H1 (cell line): ENCODE data around the gene IL9R. TPM values are rescaled to one million over a fixed set of nuclear protein-coding genes. Genes with fewer than 3 reads are reported as not detected.

ENCODE experiments used
- CTCF ChIA-PET: fragments of 300-600 bp; sonication (Branson Sonifier 250); formaldehyde crosslinking; loops from one replicate; lab custom pipeline; 2021; ENCODE audit not compliant: partially characterized antibody; lab: Charles Lee
- POLR2A ChIA-PET: fragments of 300-600 bp; sonication (Branson Sonifier 250); formaldehyde crosslinking; loops from one replicate; lab custom pipeline; 2021; ENCODE audit warnings: inconsistent platforms; ENCODE audit not compliant: partially characterized antibody; lab: Charles Lee
- DNase-seq, 2 experiments: peaks; one replicate each; pipeline versions ENCODE4 v3.0.0 to v3.0.0-alpha.2; 2010 to 2022; ENCODE audit warnings: low spot score in 2 of 2, low read depth in 1 of 2, mixed read lengths in 1 of 2
- FAIRE-seq: peaks from 2 replicates; lab custom pipeline; 2011; peaks lifted over from hg19 to GRCh38; lab: Jason Lieb, UNC
- H2AFZ ChIP-seq: 2 replicates; pipeline ENCODE4 v1.8.1; 2012; ENCODE audit warnings: low read length, inconsistent platforms
- H2AK5ac ChIP-seq: 2 replicates; pipeline ENCODE4 v1.6.1; 2013; ENCODE audit warnings: low read depth, low read length
- H2BK120ac ChIP-seq: replicated peaks from 2 replicates; pipeline ENCODE3; 2013; ENCODE audit warnings: low read depth, low read length, inconsistent platforms
- H2BK12ac ChIP-seq: 2 replicates; pipeline ENCODE4 v1.6.1; 2013; ENCODE audit warnings: low read depth, low read length
- H2BK15ac ChIP-seq: 2 replicates; pipeline ENCODE4 v1.6.1; 2013; ENCODE audit warnings: low read length
- H2BK20ac ChIP-seq: 2 replicates; pipeline ENCODE4 v1.6.1; 2013; ENCODE audit warnings: low read length
- H2BK5ac ChIP-seq: 2 replicates; pipeline ENCODE4 v1.6.1; 2013; ENCODE audit warnings: low read depth, low read length
- H3K14ac ChIP-seq: 2 replicates; pipeline ENCODE4 v1.6.1; 2013; ENCODE audit warnings: inconsistent platforms; ENCODE audit not compliant: insufficient read length
- H3K18ac ChIP-seq: 2 replicates; pipeline ENCODE4 v1.6.1; 2013; ENCODE audit warnings: low read length; ENCODE audit errors: extremely low read depth
- H3K23ac ChIP-seq: 2 replicates; pipeline ENCODE4 v1.6.1; 2013; ENCODE audit warnings: inconsistent platforms; ENCODE audit not compliant: insufficient read length
- H3K23me2 ChIP-seq: 2 replicates; pipeline ENCODE4 v1.6.1; 2013; ENCODE audit warnings: low read depth, low read length
- H3K27ac ChIP-seq: 2 replicates; pipeline ENCODE4 v1.6.1; 2011; ENCODE audit warnings: low read depth, low read length, inconsistent platforms
- H3K27me3 ChIP-seq, 4 experiments: replicated peaks in 1 of 4; 1 replicate in 1 of 4; 2 replicates in 3 of 4; pipeline versions ENCODE4 v1.6.1 to v1.8.1; 2011 to 2013; ENCODE audit warnings: low read length in 3 of 4, mild to moderate bottlenecking in 3 of 4, inconsistent platforms in 2 of 4, mixed read lengths in 2 of 4, moderate library complexity in 1 of 4; ENCODE audit not compliant: control insufficient read depth in 3 of 4, insufficient read depth in 3 of 4; ENCODE audit errors: extremely low read depth in 1 of 4
- H3K36me3 ChIP-seq, 4 experiments: 2 replicates each; pipeline versions ENCODE4 v1.6.1 to v1.8.1; 2011 to 2013; ENCODE audit warnings: mild to moderate bottlenecking in 4 of 4, low read length in 3 of 4, moderate library complexity in 2 of 4, control low read depth in 1 of 4, inconsistent platforms in 1 of 4; ENCODE audit not compliant: insufficient read depth in 4 of 4, control insufficient read depth in 2 of 4
- H3K4ac ChIP-seq: replicated peaks from 2 replicates; pipeline ENCODE3; 2013; ENCODE audit warnings: low read length, low read depth, mixed read lengths, inconsistent platforms; ENCODE audit not compliant: insufficient read length
- H3K4me1 ChIP-seq, 4 experiments: replicated peaks in 1 of 4; 1 replicate in 1 of 4; 2 replicates in 3 of 4; pipeline versions ENCODE4 v1.6.1 to v1.8.1; 2011 to 2013; ENCODE audit warnings: low read length in 3 of 4, inconsistent platforms in 2 of 4, mixed read lengths in 1 of 4; ENCODE audit not compliant: insufficient read depth in 4 of 4, control insufficient read depth in 3 of 4
- H3K4me2 ChIP-seq, 2 experiments: 2 replicates each; pipeline versions ENCODE4 v1.6.1 to v1.8.1; 2011 to 2013; ENCODE audit warnings: low read depth in 2 of 2, low read length in 2 of 2, control low read depth in 1 of 2, inconsistent platforms in 1 of 2, mild to moderate bottlenecking in 1 of 2; ENCODE audit not compliant: insufficient read depth in 1 of 2
- H3K4me3 ChIP-seq, 4 experiments: fragments of 200-600, 300-600 bp in 1 of 4; sonication (generic), shearing (Covaris generic), sonication (Bioruptor Twin) in 1 of 4; 2 replicates each; pipeline versions ENCODE4 v1.5.1 to v1.8.1; 2011 to 2016; ENCODE audit warnings: low read length in 4 of 4, low read depth in 3 of 4, control low read depth in 2 of 4, inconsistent platforms in 2 of 4, mild to moderate bottlenecking in 2 of 4, mixed read lengths in 1 of 4, moderate library complexity in 1 of 4; ENCODE audit not compliant: insufficient read depth in 2 of 4; ENCODE audit errors: extremely low read depth in 1 of 4
- H3K56ac ChIP-seq: replicated peaks from 2 replicates; pipeline ENCODE3; 2013; ENCODE audit warnings: low read depth, mild to moderate bottlenecking, mixed read lengths, low read length, inconsistent platforms; ENCODE audit not compliant: insufficient read length
- H3K79me1 ChIP-seq: 2 replicates; pipeline ENCODE4 v1.6.1; 2013; ENCODE audit warnings: low read depth, low read length, control low read depth
- H3K79me2 ChIP-seq, 2 experiments: 2 replicates each; pipeline versions ENCODE4 v1.6.1 to v1.8.1; 2012 to 2013; ENCODE audit warnings: low read length in 2 of 2, mild to moderate bottlenecking in 2 of 2, inconsistent platforms in 1 of 2; ENCODE audit not compliant: insufficient read depth in 2 of 2, control insufficient read depth in 1 of 2
- H3K9ac ChIP-seq, 4 experiments: replicated peaks in 1 of 4; 1 replicate in 1 of 4; 2 replicates in 3 of 4; pipeline versions ENCODE4 v1.6.1 to v1.8.1; 2011 to 2013; ENCODE audit warnings: low read depth in 3 of 4, low read length in 3 of 4, control low read depth in 2 of 4, mild to moderate bottlenecking in 2 of 4, moderate library complexity in 2 of 4, inconsistent platforms in 1 of 4; ENCODE audit errors: extremely low read depth in 1 of 4
- H3K9me3 ChIP-seq, 2 experiments: 2 replicates each; pipeline versions ENCODE4 v1.6.1 to v1.8.1; 2012 to 2013; ENCODE audit warnings: mild to moderate bottlenecking in 2 of 2, moderate library complexity in 2 of 2, control low read depth in 1 of 2, inconsistent platforms in 1 of 2, low read depth in 1 of 2, low read length in 1 of 2, mixed read lengths in 1 of 2; ENCODE audit not compliant: insufficient read depth in 2 of 2
- H4K20me1 ChIP-seq, 2 experiments: replicated peaks in 1 of 2; 2 replicates each; pipeline versions ENCODE3 to v1.8.1; 2011 to 2013; ENCODE audit warnings: inconsistent platforms in 2 of 2, low read length in 2 of 2, mild to moderate bottlenecking in 1 of 2; ENCODE audit not compliant: insufficient read depth in 2 of 2, control insufficient read depth in 1 of 2
- H4K5ac ChIP-seq: 2 replicates; pipeline ENCODE4 v1.6.1; 2013; ENCODE audit warnings: low read length, low read depth, mixed read lengths, inconsistent platforms; ENCODE audit not compliant: insufficient read length
- H4K8ac ChIP-seq: 2 replicates; pipeline ENCODE4 v1.8.0; 2013; ENCODE audit warnings: mild to moderate bottlenecking, moderate library complexity, low read length, inconsistent platforms; ENCODE audit not compliant: insufficient read depth; ENCODE audit errors: extremely low read depth
- H4K91ac ChIP-seq: replicated peaks from 2 replicates; pipeline ENCODE3; 2013; ENCODE audit warnings: low read length, mixed read lengths, inconsistent platforms; ENCODE audit not compliant: insufficient read length
- ASH2L ChIP-seq: fragments of 200-600, 300-600 bp; sonication (generic); IDR thresholded peaks from one replicate; pipeline ENCODE4 v1.7.1; 2017; ENCODE audit warnings: low read length
- BCL11A ChIP-seq, 2 experiments: IDR thresholded peaks; one replicate each; pipeline ENCODE4 v1.6.1; 2011; ENCODE audit warnings: low read depth in 2 of 2, low read length in 2 of 2, mild to moderate bottlenecking in 2 of 2
- CTCF ChIP-seq, 3 experiments: IDR thresholded peaks; 1 replicate in 2 of 3; 2 replicates in 1 of 3; pipeline versions ENCODE4 v1.5.1 to v1.6.1; 2011; ENCODE audit warnings: low read length in 3 of 3, mild to moderate bottlenecking in 3 of 3, inconsistent platforms in 2 of 3, low read depth in 1 of 3, moderate library complexity in 1 of 3; ENCODE audit not compliant: insufficient read depth in 1 of 3; ENCODE audit errors: control extremely low read depth in 1 of 3
- EGR1 ChIP-seq: IDR thresholded peaks from 2 replicates; pipeline ENCODE4 v1.6.1; 2011; ENCODE audit warnings: low read depth, low read length, borderline replicate concordance
- EP300 ChIP-seq, 2 experiments: IDR thresholded peaks; 1 replicate in 1 of 2; 2 replicates in 1 of 2; pipeline ENCODE4 v1.6.1; 2011 to 2012; ENCODE audit warnings: low read depth in 2 of 2, low read length in 2 of 2, mild to moderate bottlenecking in 2 of 2, borderline replicate concordance in 1 of 2, inconsistent platforms in 1 of 2, moderate library complexity in 1 of 2
- MAFK ChIP-seq: IDR thresholded peaks from 2 replicates; pipeline ENCODE4 v1.6.1; 2012; ENCODE audit warnings: low read depth, mild to moderate bottlenecking, improper control_type of control experiment, low read length
- NANOG ChIP-seq: IDR thresholded peaks from 2 replicates; pipeline ENCODE4 v1.6.1; 2011; ENCODE audit warnings: low read length, low read depth, mild to moderate bottlenecking, inconsistent platforms; ENCODE audit not compliant: insufficient read depth, poor library complexity, severe bottlenecking
- RFX5 ChIP-seq: IDR thresholded peaks from 2 replicates; pipeline ENCODE4 v1.6.1; 2011; ENCODE audit warnings: low read depth, low read length, improper control_type of control experiment, borderline replicate concordance
- TBP ChIP-seq: IDR thresholded peaks from 2 replicates; pipeline ENCODE4 v1.6.1; 2011; ENCODE audit warnings: low read depth, low read length, improper control_type of control experiment
- WGBS, 2 experiments: shearing (Covaris generic) in 1 of 2; methylation state at CpG; one replicate each; pipeline versions ENCODE4 v1.1.6 to v1.1.7; 2013 to 2015; ENCODE audit warnings: low lambda C conversion rate in 2 of 2, mixed read lengths in 2 of 2, inconsistent platforms in 1 of 2, low coverage in 1 of 2, missing lambda C conversion rate in 1 of 2; ENCODE audit not compliant: insufficient replicate concordance in 2 of 2, insufficient coverage in 1 of 2, insufficient read length in 1 of 2; ENCODE audit errors: extremely low coverage in 1 of 2, missing lambda C conversion rate in 1 of 2; 5-methylcytosine and 5-hydroxymethylcytosine counted together
- polyA plus RNA-seq, 7 experiments: library from polyadenylated mRNA; depleted of rRNA in 3 of 7; stranded (reverse) in 5 of 7; unstranded in 2 of 7; fragments of >200 nt in 5 of 7; fragments of 200-250 nt in 2 of 7; gene quantifications; 1 replicate in 5 of 7; 2 replicates in 1 of 7; 4 replicates in 1 of 7; pipeline versions ENCODE4 v1.2.1 to v1.2.3, GENCODE V29; 2011 to 2013; ENCODE audit warnings: missing spikeins in 2 of 7, mixed read lengths in 2 of 7
- total RNA-seq: library from RNA; stranded (reverse); fragmentation: NEBNext Ultra II Directional; extraction: Animal tissue kit (Norgen Biotek cat#: 25700); gene quantifications from 2 replicates; pipeline ENCODE4 v1.2.1, GENCODE V29; 2021

The IL9R gene
- total and polyA plus RNA-seq, 2 of the 8 experiments (the other 6 are each of a cell fraction or from before 2014, with no cell fraction given): 0.14 to 0.28 TPM

GRCh38 chrX:156002507-156002906 is 5.0 kb downstream of the IL9R start:
- Histone ChIP-seq H3K27ac (no peak overlapping the region), H3K4ac (no peak overlapping the region), H3K79me1 (no peaks in the 10 kb centered on the region), H4K91ac (no peak overlapping the region), H2AK5ac (no peak overlapping the region), H2BK12ac (no peak overlapping the region), H2AFZ (no peak overlapping the region), H3K23me2 (no peaks in the 10 kb centered on the region), H4K5ac (no peak overlapping the region), H3K79me2 (no peaks in the 10 kb centered on the region), H3K27me3 (no peaks in the 10 kb centered on the region), H3K18ac (no peak overlapping the region), H2BK5ac (no peak overlapping the region), H4K20me1 (no peaks in the 10 kb centered on the region), H3K4me2 (no peak overlapping the region), H2BK120ac (no peak overlapping the region), H2BK15ac (no peak overlapping the region), H3K56ac (no peak overlapping the region), H3K9me3 (peaks cover 55 to 84% of the 10 kb centered on the region in 2 experiments), H3K4me1 (no peaks in the 10 kb centered on the region), H4K8ac (no peak overlapping the region), H2BK20ac (no peak overlapping the region), H3K14ac (no peak overlapping the region), H3K4me3 (no peak overlapping the region), H3K36me3 (no peaks in the 10 kb centered on the region), H3K9ac (no peak overlapping the region), H3K23ac (no peak overlapping the region)
- no peak for FAIRE-seq
- WGBS, 2 experiments: 90% methylated on average over 3 of the region's 3 CpGs; no CpG with 5 or more reads in 1 of the 2 experiments
- no peak for TF ChIP-seq TBP
- no peak for TF ChIP-seq ASH2L
- TF ChIP-seq CTCF (IDR thresholded peaks at IDR 0.05; ENCODE audit: control extremely low read depth in 1 of 3, insufficient read depth in 1 of 3, low read depth in 1 of 3, low read length in 3 of 3): no peak
- no peak for TF ChIP-seq NANOG
- TF ChIP-seq MAFK: no peak
- no peak for TF ChIP-seq EGR1
- TF ChIP-seq RFX5: no peak
- TF ChIP-seq EP300 (IDR thresholded peaks at IDR 0.05; ENCODE audit: borderline replicate concordance in 1 of 2, low read depth in 2 of 2, low read length in 2 of 2): no peak
- no peak for TF ChIP-seq BCL11A (IDR thresholded peaks at IDR 0.05; ENCODE audit: low read depth in 2 of 2, low read length in 2 of 2)
- POLR2A ChIA-PET: no interaction called here
- CTCF ChIA-PET: no interaction called here
- DNase-seq: no peak
